ENCODE results near the gene TOPORS. TPM values are rescaled to one million over a fixed set of nuclear protein-coding genes. Genes with fewer than 3 reads are reported as not detected.

The TOPORS gene
- total and polyA plus RNA-seq, 2 experiments from 2014 or later = 31.8 to 35.9 TPM

DNA sequence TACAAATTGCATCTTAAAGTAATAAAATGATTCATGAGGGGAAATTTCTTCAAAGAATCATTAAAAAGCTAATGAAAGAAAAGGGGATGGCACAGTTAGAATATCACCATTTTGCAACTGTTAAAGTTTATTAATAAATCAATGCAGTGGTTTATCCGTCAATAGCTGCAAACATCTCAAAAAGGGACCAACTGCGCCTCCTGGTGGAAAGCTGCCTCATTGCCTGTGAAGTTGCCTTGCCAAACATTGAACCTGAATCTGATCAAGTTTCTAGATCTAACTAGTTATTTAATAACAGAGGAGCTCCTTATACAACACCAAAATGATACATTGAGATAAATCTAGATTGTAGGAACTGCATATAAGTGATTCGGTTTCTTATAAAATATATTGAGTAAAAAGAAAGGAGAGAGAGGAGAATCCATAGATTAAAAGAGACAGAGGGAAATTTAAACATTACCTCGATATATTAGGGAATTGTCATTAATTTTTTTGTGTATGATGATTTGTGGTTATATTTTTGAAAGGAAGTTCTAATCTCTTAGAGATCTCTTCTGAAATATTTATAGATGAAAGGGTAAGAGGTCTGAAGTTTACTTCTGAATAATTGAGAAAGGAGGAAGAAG, 27.4 kb upstream of the TOPORS start:
- H3K4me1 ChIP-seq (ENCODE audit: insufficient read depth) = 0 out of 2 replicates have a peak, but pooled peaks cover 7% of the 10 kb centered on the region
- peak; percentile 71 for DNase-seq (ENCODE audit: low spot score)
- H3K4me2 ChIP-seq = no peak overlapping the region
- H3K27me3 ChIP-seq (ENCODE audit: insufficient read depth) = no peaks in the 10 kb centered on the region
- H3K79me2 ChIP-seq (replicated peaks; ENCODE audit: insufficient read depth) = no peaks in the 10 kb centered on the region
- H4K20me1 ChIP-seq (replicated peaks; ENCODE audit: insufficient read depth) = no peaks in the 10 kb centered on the region
- H3K36me3 ChIP-seq (ENCODE audit: insufficient read depth) = no peaks in the 10 kb centered on the region
- H3K27ac ChIP-seq (ENCODE audit: low read depth) = no peak overlapping the region
- H3K9me2 ChIP-seq (ENCODE audit: insufficient read depth) = no peaks in the 10 kb centered on the region
- no peak for ATAC-seq
- H3K27me3 Mint-ChIP-seq (ENCODE audit: insufficient read depth, low read depth, poor library complexity) = no peaks in the 10 kb centered on the region
- H3K4me3 Mint-ChIP-seq = no peak overlapping the region
- no peak overlapping the region for H3K4me3 ChIP-seq
- H3K4me1 Mint-ChIP-seq = peaks cover 14% of the 10 kb centered on the region
- H3K27ac Mint-ChIP-seq = no peak overlapping the region
- TF ChIP-seq, protein P1, sequence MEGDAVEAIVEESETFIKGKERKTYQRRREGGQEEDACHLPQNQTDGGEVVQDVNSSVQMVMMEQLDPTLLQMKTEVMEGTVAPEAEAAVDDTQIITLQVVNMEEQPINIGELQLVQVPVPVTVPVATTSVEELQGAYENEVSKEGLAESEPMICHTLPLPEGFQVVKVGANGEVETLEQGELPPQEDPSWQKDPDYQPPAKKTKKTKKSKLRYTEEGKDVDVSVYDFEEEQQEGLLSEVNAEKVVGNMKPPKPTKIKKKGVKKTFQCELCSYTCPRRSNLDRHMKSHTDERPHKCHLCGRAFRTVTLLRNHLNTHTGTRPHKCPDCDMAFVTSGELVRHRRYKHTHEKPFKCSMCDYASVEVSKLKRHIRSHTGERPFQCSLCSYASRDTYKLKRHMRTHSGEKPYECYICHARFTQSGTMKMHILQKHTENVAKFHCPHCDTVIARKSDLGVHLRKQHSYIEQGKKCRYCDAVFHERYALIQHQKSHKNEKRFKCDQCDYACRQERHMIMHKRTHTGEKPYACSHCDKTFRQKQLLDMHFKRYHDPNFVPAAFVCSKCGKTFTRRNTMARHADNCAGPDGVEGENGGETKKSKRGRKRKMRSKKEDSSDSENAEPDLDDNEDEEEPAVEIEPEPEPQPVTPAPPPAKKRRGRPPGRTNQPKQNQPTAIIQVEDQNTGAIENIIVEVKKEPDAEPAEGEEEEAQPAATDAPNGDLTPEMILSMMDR (conservative IDR thresholded peaks at IDR 0.05; ENCODE audit: low read depth in 2 of 2) = peak; percentile 94 to 99
- TF ChIP-seq STAT1 (IDR thresholded peaks at IDR 0.05; ENCODE audit: unreplicated experiment) = no peak
- no peaks in the 10 kb centered on the region for H3K9me3 Mint-ChIP-seq
- no peaks in the 10 kb centered on the region for H3K36me3 Mint-ChIP-seq (ENCODE audit: low read depth)
- H2AFZ ChIP-seq = no peak overlapping the region
- H3F3A ChIP-seq (replicated peaks; ENCODE audit: low read depth) = no peaks in the 10 kb centered on the region

DNA sequence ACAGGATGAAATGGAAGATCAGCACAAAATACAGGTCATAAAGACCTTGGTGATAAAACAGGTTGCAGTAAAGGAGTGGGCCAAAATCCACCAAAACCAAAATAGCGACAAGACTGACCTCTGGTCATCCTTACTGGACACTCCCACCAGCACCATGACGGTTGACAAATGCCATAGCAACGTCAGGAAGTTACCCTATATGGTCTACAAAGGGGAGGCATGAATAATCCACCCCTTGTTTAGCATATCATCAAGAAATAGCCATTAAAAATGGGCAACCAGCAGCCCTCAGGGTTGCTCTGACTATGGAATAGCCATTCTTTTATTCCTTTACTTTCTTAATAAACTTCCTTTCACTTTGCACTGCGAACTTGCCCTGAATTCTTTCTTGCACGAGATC, 26.6 kb upstream of the TOPORS start:
- Mint-ChIP-seq H3K9me3 (no peaks in the 10 kb centered on the region), H3K4me3 (no peak overlapping the region), H3K27ac (no peak overlapping the region; the same call in 1 of the 2 replicates), H3K4me1 (peaks cover 14% of the 10 kb centered on the region), H3K36me3 (ENCODE audit: low read depth) (no peaks in the 10 kb centered on the region), H3K27me3 (ENCODE audit: insufficient read depth, low read depth, poor library complexity) (no peaks in the 10 kb centered on the region)
- ATAC-seq (no peak), DNase-seq (ENCODE audit: low spot score) (no peak)
- Histone ChIP-seq H2AFZ (no peak overlapping the region), H3K4me2 (no peak overlapping the region), H3K9me2 (ENCODE audit: insufficient read depth) (no peaks in the 10 kb centered on the region), H3F3A (replicated peaks; ENCODE audit: low read depth) (no peaks in the 10 kb centered on the region), H3K36me3 (ENCODE audit: insufficient read depth) (no peaks in the 10 kb centered on the region), H3K4me1 (ENCODE audit: insufficient read depth) (0 out of 2 replicates have a peak, but pooled peaks cover 7% of the 10 kb centered on the region), H3K4me3 (no peak overlapping the region), H3K27me3 (ENCODE audit: insufficient read depth) (no peaks in the 10 kb centered on the region), H3K27ac (ENCODE audit: low read depth) (no peak overlapping the region), H4K20me1 (replicated peaks; ENCODE audit: insufficient read depth) (no peaks in the 10 kb centered on the region), H3K79me2 (replicated peaks; ENCODE audit: insufficient read depth) (no peaks in the 10 kb centered on the region)
- TF ChIP-seq, protein P2, sequence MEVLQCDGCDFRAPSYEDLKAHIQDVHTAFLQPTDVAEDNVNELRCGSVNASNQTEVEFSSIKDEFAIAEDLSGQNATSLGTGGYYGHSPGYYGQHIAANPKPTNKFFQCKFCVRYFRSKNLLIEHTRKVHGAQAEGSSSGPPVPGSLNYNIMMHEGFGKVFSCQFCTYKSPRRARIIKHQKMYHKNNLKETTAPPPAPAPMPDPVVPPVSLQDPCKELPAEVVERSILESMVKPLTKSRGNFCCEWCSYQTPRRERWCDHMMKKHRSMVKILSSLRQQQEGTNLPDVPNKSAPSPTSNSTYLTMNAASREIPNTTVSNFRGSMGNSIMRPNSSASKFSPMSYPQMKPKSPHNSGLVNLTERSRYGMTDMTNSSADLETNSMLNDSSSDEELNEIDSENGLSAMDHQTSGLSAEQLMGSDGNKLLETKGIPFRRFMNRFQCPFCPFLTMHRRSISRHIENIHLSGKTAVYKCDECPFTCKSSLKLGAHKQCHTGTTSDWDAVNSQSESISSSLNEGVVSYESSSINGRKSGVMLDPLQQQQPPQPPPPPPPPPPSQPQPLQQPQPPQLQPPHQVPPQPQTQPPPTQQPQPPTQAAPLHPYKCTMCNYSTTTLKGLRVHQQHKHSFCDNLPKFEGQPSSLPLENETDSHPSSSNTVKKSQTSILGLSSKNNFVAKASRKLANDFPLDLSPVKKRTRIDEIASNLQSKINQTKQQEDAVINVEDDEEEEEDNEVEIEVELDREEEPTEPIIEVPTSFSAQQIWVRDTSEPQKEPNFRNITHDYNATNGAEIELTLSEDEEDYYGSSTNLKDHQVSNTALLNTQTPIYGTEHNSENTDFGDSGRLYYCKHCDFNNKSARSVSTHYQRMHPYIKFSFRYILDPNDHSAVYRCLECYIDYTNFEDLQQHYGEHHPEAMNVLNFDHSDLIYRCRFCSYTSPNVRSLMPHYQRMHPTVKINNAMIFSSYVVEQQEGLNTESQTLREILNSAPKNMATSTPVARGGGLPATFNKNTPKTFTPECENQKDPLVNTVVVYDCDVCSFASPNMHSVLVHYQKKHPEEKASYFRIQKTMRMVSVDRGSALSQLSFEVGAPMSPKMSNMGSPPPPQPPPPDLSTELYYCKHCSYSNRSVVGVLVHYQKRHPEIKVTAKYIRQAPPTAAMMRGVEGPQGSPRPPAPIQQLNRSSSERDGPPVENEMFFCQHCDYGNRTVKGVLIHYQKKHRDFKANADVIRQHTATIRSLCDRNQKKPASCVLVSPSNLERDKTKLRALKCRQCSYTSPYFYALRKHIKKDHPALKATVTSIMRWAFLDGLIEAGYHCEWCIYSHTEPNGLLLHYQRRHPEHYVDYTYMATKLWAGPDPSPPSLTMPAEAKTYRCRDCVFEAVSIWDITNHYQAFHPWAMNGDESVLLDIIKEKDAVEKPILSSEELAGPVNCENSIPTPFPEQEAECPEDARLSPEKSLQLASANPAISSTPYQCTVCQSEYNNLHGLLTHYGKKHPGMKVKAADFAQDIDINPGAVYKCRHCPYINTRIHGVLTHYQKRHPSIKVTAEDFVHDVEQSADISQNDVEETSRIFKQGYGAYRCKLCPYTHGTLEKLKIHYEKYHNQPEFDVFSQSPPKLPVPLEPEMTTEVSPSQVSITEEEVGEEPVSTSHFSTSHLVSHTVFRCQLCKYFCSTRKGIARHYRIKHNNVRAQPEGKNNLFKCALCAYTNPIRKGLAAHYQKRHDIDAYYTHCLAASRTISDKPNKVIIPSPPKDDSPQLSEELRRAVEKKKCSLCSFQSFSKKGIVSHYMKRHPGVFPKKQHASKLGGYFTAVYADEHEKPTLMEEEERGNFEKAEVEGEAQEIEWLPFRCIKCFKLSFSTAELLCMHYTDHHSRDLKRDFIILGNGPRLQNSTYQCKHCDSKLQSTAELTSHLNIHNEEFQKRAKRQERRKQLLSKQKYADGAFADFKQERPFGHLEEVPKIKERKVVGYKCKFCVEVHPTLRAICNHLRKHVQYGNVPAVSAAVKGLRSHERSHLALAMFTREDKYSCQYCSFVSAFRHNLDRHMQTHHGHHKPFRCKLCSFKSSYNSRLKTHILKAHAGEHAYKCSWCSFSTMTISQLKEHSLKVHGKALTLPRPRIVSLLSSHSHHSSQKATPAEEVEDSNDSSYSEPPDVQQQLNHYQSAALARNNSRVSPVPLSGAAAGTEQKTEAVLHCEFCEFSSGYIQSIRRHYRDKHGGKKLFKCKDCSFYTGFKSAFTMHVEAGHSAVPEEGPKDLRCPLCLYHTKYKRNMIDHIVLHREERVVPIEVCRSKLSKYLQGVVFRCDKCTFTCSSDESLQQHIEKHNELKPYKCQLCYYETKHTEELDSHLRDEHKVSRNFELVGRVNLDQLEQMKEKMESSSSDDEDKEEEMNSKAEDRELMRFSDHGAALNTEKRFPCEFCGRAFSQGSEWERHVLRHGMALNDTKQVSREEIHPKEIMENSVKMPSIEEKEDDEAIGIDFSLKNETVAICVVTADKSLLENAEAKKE (CRISPR knock-in tag; IDR thresholded peaks at IDR 0.05) = no peak
- TF ChIP-seq STAT1 (IDR thresholded peaks at IDR 0.05; ENCODE audit: unreplicated experiment) = no peak
- TF ChIP-seq, protein P3, sequence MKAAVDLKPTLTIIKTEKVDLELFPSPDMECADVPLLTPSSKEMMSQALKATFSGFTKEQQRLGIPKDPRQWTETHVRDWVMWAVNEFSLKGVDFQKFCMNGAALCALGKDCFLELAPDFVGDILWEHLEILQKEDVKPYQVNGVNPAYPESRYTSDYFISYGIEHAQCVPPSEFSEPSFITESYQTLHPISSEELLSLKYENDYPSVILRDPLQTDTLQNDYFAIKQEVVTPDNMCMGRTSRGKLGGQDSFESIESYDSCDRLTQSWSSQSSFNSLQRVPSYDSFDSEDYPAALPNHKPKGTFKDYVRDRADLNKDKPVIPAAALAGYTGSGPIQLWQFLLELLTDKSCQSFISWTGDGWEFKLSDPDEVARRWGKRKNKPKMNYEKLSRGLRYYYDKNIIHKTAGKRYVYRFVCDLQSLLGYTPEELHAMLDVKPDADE (IDR thresholded peaks at IDR 0.05) = no peak
- no peak for TF ChIP-seq POLR2AphosphoS5 (IDR thresholded peaks at IDR 0.05; ENCODE audit: low read depth)
- TF ChIP-seq JUNB (IDR thresholded peaks at IDR 0.05; ENCODE audit: unreplicated experiment) = no peak
- TF ChIP-seq EZH2phosphoT487 (IDR thresholded peaks at IDR 0.05; ENCODE audit: unreplicated experiment) = no peak
- TF ChIP-seq NANOG (IDR thresholded peaks at IDR 0.05; ENCODE audit: borderline replicate concordance) = no peak
- TF ChIP-seq, protein P1 (conservative IDR thresholded peaks at IDR 0.05; ENCODE audit: low read depth in 2 of 2) = no peak

All from GM23338 (cell line).